NCI-H526 (cell line): ENCODE data around the gene GGT1.
"Not testable (repeated sequence)": the region's sequence is repeated elsewhere in the genome, so short reads cannot be mapped to it uniquely, and the experiment has no call there.

ENCODE experiments used
- DNase-seq, 2 experiments: peaks; one replicate each; lab custom pipeline; 2025; lab: John Stamatoyannopoulos, UW

The GGT1 gene

GRCh38 chr22:24602847-24603769 lies at the start of gene GGT1:
GGT1 (plus strand) TSS chr22:24603193; CDS start chr22:24611082, 7,889 bp downstream.
- DNase-seq, result not testable (repeated sequence)

GRCh38 chr22:24553597-24554312 lies 49.2 kb upstream of the GGT1 start:
- DNase-seq, result no peak

- peak in 1 of 2 experiments; percentile 33 for DNase-seq
These were observed 48.5 kb upstream of the GGT1 start, which contains the start of gene GUCD1 for GRCh38 chr22:24554313-24555164. GUCD1 (minus strand) TSS chr22:24555138; CDS start chr22:24554991, 147 bp downstream.

GRCh38 chr22:24555165-24556039 lies 47.6 kb upstream of the GGT1 start, which contains the start of gene SNRPD3:
SNRPD3 (plus strand) TSS chr22:24555999; CDS start chr22:24557675, 1,676 bp downstream.
- DNase-seq, result peak; percentile 92 to 97

GRCh38 chr22:24559471-24559870 lies 43.5 kb upstream of the GGT1 start:
- no peak for DNase-seq

- no peak for DNase-seq
These were observed 39.7 kb upstream of the GGT1 start for GRCh38 chr22:24563246-24563645.

- DNase-seq, result no peak
These were observed 38.5 kb upstream of the GGT1 start for GRCh38 chr22:24564376-24565058.

- no peak for DNase-seq
These were observed 37.9 kb upstream of the GGT1 start for GRCh38 chr22:24565077-24565476.

GRCh38 chr22:24566899-24567511 lies 36.0 kb upstream of the GGT1 start:
- no peak for DNase-seq

- DNase-seq, result no peak
These were observed 35.3 kb upstream of the GGT1 start for GRCh38 chr22:24567668-24568067.

- no peak for DNase-seq
These were observed 31.7 kb upstream of the GGT1 start for GRCh38 chr22:24571266-24571665.

- DNase-seq, result no peak
These were observed 26.2 kb upstream of the GGT1 start for GRCh38 chr22:24576778-24577177.

- no peak for DNase-seq
These were observed 24.4 kb upstream of the GGT1 start for GRCh38 chr22:24578355-24579257.

GRCh38 chr22:24579258-24579601 lies 23.8 kb upstream of the GGT1 start:
- DNase-seq, result no peak

GRCh38 chr22:24580276-24580675 lies 22.7 kb upstream of the GGT1 start:
- no peak for DNase-seq

GRCh38 chr22:24582056-24582814 lies 20.8 kb upstream of the GGT1 start:
- DNase-seq, result no peak

- peak in 1 of 2 experiments; percentile 20 for DNase-seq
These were observed 19.5 kb upstream of the GGT1 start for GRCh38 chr22:24583221-24584165.
